Astrocyte (in vitro differentiated cells and primary cell): ENCODE data around the gene GRID2. TPM values are rescaled to one million over a fixed set of nuclear protein-coding genes. Genes with fewer than 3 reads are reported as not detected.

Experiments used
- DNase-seq: peaks from one replicate; pipeline ENCODE4 v3.0.0-alpha.2; 2010; ENCODE audit warnings: low read depth
- FAIRE-seq: peaks from 2 replicates; lab custom pipeline; 2011; peaks lifted over from hg19 to GRCh38; lab: Jason Lieb, UNC
- H2AFZ ChIP-seq: 2 replicates; pipeline ENCODE4 v1.6.0; 2012; ENCODE audit warnings: low read depth, low read length, inconsistent platforms
- H3K27ac ChIP-seq: 2 replicates; pipeline ENCODE4 v1.5.1; 2011; ENCODE audit warnings: low read depth, low read length, inconsistent platforms
- H3K27me3 ChIP-seq: 2 replicates; pipeline ENCODE4 v1.6.0; 2011; ENCODE audit warnings: low read length, inconsistent platforms; ENCODE audit not compliant: insufficient read depth
- H3K36me3 ChIP-seq: 2 replicates; pipeline ENCODE4 v1.5.1; 2011; ENCODE audit warnings: low read length, inconsistent platforms; ENCODE audit not compliant: insufficient read depth
- H3K4me1 ChIP-seq: 2 replicates; pipeline ENCODE4 v1.5.1; 2011; ENCODE audit warnings: low read length, inconsistent platforms; ENCODE audit not compliant: insufficient read depth
- H3K4me2 ChIP-seq: 2 replicates; pipeline ENCODE4 v1.6.0; 2012; ENCODE audit warnings: low read length, inconsistent platforms
- H3K4me3 ChIP-seq: 2 replicates; pipeline ENCODE4 v1.5.1; 2011; ENCODE audit warnings: low read depth, mild to moderate bottlenecking, low read length, inconsistent platforms; ENCODE audit not compliant: insufficient read depth
- H3K79me2 ChIP-seq: 2 replicates; pipeline ENCODE4 v1.6.0; 2012; ENCODE audit warnings: mild to moderate bottlenecking, low read length, inconsistent platforms; ENCODE audit not compliant: insufficient read depth
- H3K9ac ChIP-seq: 2 replicates; pipeline ENCODE4 v1.6.0; 2012; ENCODE audit warnings: mild to moderate bottlenecking, low read length, inconsistent platforms
- H3K9me3 ChIP-seq: 2 replicates; pipeline ENCODE4 v1.5.1; 2012; ENCODE audit warnings: low read depth, mild to moderate bottlenecking, low read length, inconsistent platforms; ENCODE audit not compliant: insufficient read depth
- H4K20me1 ChIP-seq: 2 replicates; pipeline ENCODE4 v1.6.0; 2012; ENCODE audit warnings: low read length, inconsistent platforms; ENCODE audit not compliant: insufficient read depth
- H3K27ac Mint-ChIP-seq: one replicate; pipeline ENCODE4 v1.8.0; 2021; ENCODE audit warnings: mild to moderate bottlenecking, mixed read lengths; ENCODE audit not compliant: unreplicated experiment
- H3K27me3 Mint-ChIP-seq: one replicate; pipeline ENCODE4 v1.8.0; 2021; ENCODE audit warnings: low read depth, mixed read lengths; ENCODE audit not compliant: unreplicated experiment
- H3K36me3 Mint-ChIP-seq: one replicate; pipeline ENCODE4 v1.8.0; 2021; ENCODE audit warnings: low read depth, mixed read lengths; ENCODE audit not compliant: unreplicated experiment
- H3K4me1 Mint-ChIP-seq: one replicate; pipeline ENCODE4 v1.8.0; 2021; ENCODE audit warnings: low read depth, mixed read lengths; ENCODE audit not compliant: unreplicated experiment
- H3K4me3 Mint-ChIP-seq: one replicate; pipeline ENCODE4 v1.8.0; 2021; ENCODE audit warnings: mild to moderate bottlenecking, moderate library complexity, mixed read lengths; ENCODE audit not compliant: unreplicated experiment
- H3K9me3 Mint-ChIP-seq: one replicate; pipeline ENCODE4 v1.8.0; 2021; ENCODE audit warnings: mild to moderate bottlenecking, mixed read lengths; ENCODE audit not compliant: unreplicated experiment
- EZH2 ChIP-seq: IDR thresholded peaks from 2 replicates; pipeline ENCODE4 v1.6.1; 2012; ENCODE audit warnings: mild to moderate bottlenecking, low read length, inconsistent platforms; ENCODE audit not compliant: insufficient read depth
- total RNA-seq: library from RNA; stranded (reverse); gene quantifications from 2 replicates; pipeline ENCODE4 v1.2.1, GENCODE V29; 2021
- TF ChIP-seq, protein P1 (sequence below): IDR thresholded peaks from 2 replicates; pipeline ENCODE4 v1.5.1; 2011; ENCODE audit warnings: low read depth, mild to moderate bottlenecking, inconsistent platforms, low read length, moderate library complexity; ENCODE audit not compliant: insufficient read depth

Gene GRID2
- total RNA-seq, 1 donor from 2014 or later: 0.14 TPM

DNA sequence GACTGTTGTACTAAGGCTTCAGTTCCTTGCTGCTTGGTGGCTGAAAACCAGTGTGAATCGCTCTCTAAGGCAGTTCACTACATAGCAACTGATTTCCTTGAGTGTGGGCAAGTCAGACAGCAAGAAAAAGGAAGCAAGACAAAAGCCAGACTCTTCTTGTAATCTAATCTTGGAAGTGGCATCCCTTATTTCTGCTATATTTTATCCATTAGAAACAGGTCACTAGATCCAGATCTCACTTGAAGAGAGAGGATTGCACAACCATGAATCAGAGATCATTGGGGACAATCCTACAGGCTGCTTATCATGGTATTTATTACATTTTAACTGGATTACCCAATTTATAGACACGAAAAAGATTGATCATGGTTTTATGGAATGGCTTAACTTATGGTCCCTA lies 684.5 kb downstream of the GRID2 start:
- FAIRE-seq (no peak), DNase-seq (no peak)
- no peaks in the 10 kb centered on the region for H3K9me3 Mint-ChIP-seq
- H3K27ac Mint-ChIP-seq: no peak overlapping the region
- H3K27ac ChIP-seq: no peak overlapping the region
- no peaks in the 10 kb centered on the region for H3K4me1 ChIP-seq
- no peak overlapping the region for H3K4me3 Mint-ChIP-seq
- no peaks in the 10 kb centered on the region for H3K4me1 Mint-ChIP-seq
- TF ChIP-seq EZH2: no peak
- TF ChIP-seq, protein P1, sequence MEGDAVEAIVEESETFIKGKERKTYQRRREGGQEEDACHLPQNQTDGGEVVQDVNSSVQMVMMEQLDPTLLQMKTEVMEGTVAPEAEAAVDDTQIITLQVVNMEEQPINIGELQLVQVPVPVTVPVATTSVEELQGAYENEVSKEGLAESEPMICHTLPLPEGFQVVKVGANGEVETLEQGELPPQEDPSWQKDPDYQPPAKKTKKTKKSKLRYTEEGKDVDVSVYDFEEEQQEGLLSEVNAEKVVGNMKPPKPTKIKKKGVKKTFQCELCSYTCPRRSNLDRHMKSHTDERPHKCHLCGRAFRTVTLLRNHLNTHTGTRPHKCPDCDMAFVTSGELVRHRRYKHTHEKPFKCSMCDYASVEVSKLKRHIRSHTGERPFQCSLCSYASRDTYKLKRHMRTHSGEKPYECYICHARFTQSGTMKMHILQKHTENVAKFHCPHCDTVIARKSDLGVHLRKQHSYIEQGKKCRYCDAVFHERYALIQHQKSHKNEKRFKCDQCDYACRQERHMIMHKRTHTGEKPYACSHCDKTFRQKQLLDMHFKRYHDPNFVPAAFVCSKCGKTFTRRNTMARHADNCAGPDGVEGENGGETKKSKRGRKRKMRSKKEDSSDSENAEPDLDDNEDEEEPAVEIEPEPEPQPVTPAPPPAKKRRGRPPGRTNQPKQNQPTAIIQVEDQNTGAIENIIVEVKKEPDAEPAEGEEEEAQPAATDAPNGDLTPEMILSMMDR: no peak
- no peak overlapping the region for H3K9ac ChIP-seq
- H4K20me1 ChIP-seq: no peaks in the 10 kb centered on the region
- no peaks in the 10 kb centered on the region for H3K9me3 ChIP-seq
- H3K4me3 ChIP-seq: no peak overlapping the region
- H2AFZ ChIP-seq: no peak overlapping the region
- H3K27me3 Mint-ChIP-seq: no peaks in the 10 kb centered on the region
- no peaks in the 10 kb centered on the region for H3K27me3 ChIP-seq
- H3K79me2 ChIP-seq: no peaks in the 10 kb centered on the region
- no peaks in the 10 kb centered on the region for H3K36me3 Mint-ChIP-seq
- H3K4me2 ChIP-seq: no peak overlapping the region
- no peaks in the 10 kb centered on the region for H3K36me3 ChIP-seq

DNA sequence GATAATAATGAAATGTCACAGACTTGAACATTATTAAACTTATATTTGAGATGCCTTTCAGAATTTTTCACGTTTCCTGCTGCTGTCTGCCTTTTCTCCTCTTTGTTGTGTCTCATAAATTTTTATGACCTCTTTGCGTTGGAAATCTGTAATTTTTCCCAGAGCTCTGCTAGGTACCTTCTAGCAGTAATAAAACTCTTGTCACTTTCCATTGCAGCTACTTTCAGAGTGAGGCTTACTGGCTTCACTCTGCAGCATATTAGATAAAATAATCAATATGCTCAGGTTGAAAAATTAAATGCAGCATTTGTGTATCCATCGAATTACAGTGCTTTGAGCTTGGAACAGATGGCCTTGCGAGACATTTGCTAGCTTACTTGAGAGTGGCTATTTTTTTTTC lies 689.0 kb downstream of the GRID2 start:
- Histone ChIP-seq H3K9ac (no peak overlapping the region), H2AFZ (no peak overlapping the region), H3K79me2 (no peaks in the 10 kb centered on the region), H4K20me1 (no peaks in the 10 kb centered on the region), H3K4me2 (no peak overlapping the region), H3K27me3 (no peaks in the 10 kb centered on the region), H3K9me3 (no peaks in the 10 kb centered on the region), H3K36me3 (no peaks in the 10 kb centered on the region), H3K27ac (no peak overlapping the region), H3K4me3 (no peak overlapping the region), H3K4me1 (no peaks in the 10 kb centered on the region)
- H3K4me1 Mint-ChIP-seq: no peaks in the 10 kb centered on the region
- H3K36me3 Mint-ChIP-seq: no peaks in the 10 kb centered on the region
- no peak overlapping the region for H3K27ac Mint-ChIP-seq
- TF ChIP-seq, protein P1: no peak
- TF ChIP-seq EZH2: no peak
- DNase-seq: no peak
- no peaks in the 10 kb centered on the region for H3K9me3 Mint-ChIP-seq
- no peak for FAIRE-seq
- no peak overlapping the region for H3K4me3 Mint-ChIP-seq
- H3K27me3 Mint-ChIP-seq: no peaks in the 10 kb centered on the region

DNA sequence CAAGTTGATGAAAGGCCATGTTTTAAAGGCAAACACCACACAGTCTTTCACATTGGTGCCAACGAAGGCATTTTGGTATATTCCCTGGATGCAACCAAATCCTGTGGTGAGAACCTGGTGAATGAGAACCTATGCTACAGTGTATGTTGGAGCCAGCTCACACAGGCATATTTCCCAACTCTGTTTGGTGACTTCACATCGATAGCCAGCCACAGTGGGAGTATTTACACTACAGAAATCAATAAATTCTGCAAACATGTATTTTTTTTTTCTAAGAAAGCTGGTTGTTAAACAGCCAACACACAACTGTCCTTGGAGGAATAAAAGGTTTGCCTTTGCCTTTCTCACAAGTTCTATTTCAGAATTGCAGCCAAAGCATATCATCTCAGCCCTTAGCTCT lies 691.0 kb downstream of the GRID2 start:
- Mint-ChIP-seq H3K27me3 (no peaks in the 10 kb centered on the region), H3K27ac (no peak overlapping the region), H3K36me3 (no peaks in the 10 kb centered on the region), H3K9me3 (no peaks in the 10 kb centered on the region), H3K4me3 (no peak overlapping the region), H3K4me1 (no peaks in the 10 kb centered on the region)
- H3K4me1 ChIP-seq: no peaks in the 10 kb centered on the region
- no peak overlapping the region for H3K9ac ChIP-seq
- FAIRE-seq (no peak), DNase-seq (no peak)
- TF ChIP-seq EZH2: no peak
- TF ChIP-seq, protein P1: no peak
- H3K4me2 ChIP-seq: no peak overlapping the region
- no peak overlapping the region for H3K4me3 ChIP-seq
- H3K79me2 ChIP-seq: no peaks in the 10 kb centered on the region
- no peak overlapping the region for H3K27ac ChIP-seq
- H2AFZ ChIP-seq: no peak overlapping the region
- no peaks in the 10 kb centered on the region for H3K27me3 ChIP-seq
- no peaks in the 10 kb centered on the region for H4K20me1 ChIP-seq
- H3K9me3 ChIP-seq: no peaks in the 10 kb centered on the region
- no peaks in the 10 kb centered on the region for H3K36me3 ChIP-seq
